LNCAP (cell line): Measurements from ENCODE around the gene KRTAP24-1.

Experiments
- TF ChIP-seq, protein P1 (sequence below): fragments of 450-650 bp; IDR thresholded peaks from 2 replicates; pipeline ENCODE4 v1.5.1; 2017; ENCODE audit warnings: mild to moderate bottlenecking

Gene KRTAP24-1

DNA sequence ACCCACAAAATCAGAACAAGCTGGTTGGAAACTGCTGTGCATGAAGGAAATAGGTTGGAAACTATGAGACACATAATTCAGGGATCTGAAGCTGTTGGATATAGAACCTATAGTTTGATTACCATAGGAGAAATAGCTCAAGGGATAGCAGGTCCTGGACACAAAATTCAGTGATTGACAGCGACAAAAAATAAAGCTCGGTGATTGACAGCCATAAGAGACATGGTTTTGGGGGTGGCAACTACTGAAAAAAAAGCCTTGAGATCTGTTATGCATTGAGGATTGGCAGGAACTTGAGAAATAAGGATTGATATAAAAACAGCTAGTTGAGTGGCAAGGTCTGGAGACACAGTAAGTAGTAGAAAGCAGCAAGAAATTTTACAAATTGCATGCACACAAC is 6.5 kb upstream of the KRTAP24-1 start, which contains the start of gene KRTAP25-1:
Gene KRTAP25-1, minus strand, starts transcription at position 300 of the 400 bp plus-strand sequence. Its CDS starts 24 bp downstream, at position 276.
- TF ChIP-seq, protein P1, sequence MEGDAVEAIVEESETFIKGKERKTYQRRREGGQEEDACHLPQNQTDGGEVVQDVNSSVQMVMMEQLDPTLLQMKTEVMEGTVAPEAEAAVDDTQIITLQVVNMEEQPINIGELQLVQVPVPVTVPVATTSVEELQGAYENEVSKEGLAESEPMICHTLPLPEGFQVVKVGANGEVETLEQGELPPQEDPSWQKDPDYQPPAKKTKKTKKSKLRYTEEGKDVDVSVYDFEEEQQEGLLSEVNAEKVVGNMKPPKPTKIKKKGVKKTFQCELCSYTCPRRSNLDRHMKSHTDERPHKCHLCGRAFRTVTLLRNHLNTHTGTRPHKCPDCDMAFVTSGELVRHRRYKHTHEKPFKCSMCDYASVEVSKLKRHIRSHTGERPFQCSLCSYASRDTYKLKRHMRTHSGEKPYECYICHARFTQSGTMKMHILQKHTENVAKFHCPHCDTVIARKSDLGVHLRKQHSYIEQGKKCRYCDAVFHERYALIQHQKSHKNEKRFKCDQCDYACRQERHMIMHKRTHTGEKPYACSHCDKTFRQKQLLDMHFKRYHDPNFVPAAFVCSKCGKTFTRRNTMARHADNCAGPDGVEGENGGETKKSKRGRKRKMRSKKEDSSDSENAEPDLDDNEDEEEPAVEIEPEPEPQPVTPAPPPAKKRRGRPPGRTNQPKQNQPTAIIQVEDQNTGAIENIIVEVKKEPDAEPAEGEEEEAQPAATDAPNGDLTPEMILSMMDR = no peak

DNA sequence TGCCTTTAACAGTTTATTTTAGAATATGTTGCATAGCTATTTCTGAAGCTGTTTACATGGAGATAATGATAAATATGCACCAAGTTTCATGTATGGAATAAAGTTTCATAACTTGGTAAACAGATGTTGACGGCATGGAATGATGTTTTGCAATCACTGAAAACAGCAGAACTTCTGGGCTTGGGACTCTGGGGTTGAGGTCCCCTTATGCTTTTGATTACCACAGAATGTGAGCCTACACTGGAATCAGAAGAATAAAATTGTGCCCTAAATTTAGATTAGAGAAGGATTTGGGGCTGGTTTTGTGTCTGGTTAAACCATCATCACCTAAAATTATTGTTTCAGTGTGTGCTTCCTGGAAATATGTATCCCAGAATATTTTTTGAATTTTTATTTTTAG is 11.1 kb downstream of the KRTAP24-1 start:
- TF ChIP-seq, protein P1 = no peak

DNA sequence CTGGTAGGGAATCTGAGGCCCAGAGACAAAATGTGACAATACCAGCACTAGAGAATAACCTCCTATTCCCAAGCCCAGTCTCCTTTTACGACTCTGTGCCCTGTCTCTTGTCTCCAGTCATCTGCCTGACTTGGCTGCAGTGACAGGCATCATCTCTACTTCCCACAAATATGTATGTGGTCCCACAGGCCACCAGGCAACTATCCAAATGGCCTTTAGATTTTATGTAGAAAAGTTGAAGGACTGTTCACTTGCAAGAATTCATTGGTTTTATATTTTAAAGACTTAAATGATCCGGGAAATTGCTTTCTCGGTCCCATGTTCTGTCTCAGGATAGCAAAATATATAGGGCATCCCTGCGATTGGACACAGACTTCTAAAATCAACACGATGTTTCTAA is 11.6 kb downstream of the KRTAP24-1 start:
- TF ChIP-seq, protein P1 = no peak

DNA sequence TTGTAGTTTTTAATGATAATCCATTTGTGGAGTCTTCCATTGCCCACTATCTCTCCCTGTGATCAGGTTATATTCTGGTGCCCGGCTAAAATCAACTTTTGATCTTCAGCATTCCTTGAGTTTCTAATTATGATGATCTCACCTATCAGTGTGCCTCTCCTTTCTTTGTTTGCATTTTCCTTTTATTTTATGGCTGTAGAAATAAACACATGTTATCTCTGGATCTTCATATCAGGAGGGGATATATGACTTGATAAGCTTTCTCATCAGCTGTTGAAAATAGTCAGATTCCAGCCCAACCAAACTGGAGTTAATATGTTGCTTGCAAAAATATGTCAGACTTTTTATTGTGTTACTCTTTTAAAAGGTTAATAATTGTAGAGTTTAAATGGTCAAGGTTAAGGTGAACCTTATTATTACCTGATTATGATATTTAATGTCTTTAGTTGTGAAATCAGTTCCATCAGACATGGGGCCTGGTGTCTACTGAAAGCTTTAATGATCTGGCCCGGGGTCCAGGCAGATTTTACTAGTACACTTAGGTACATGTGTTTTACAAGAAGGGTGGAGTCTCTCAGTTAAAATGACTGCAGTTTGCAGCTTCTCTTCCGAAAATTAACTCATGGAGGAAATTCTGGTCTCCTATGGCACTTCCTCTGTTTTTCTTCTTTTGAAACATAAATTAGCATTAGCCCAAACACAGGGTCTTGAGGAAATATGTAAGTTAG is 12.8 kb downstream of the KRTAP24-1 start:
- TF ChIP-seq, protein P1 = no peak

GRCh38 chr21:30268608-30269197 is 14.0 kb downstream of the KRTAP24-1 start:
- TF ChIP-seq, protein P1 = peak; percentile 46; the same call in 1 of the 2 replicates

DNA sequence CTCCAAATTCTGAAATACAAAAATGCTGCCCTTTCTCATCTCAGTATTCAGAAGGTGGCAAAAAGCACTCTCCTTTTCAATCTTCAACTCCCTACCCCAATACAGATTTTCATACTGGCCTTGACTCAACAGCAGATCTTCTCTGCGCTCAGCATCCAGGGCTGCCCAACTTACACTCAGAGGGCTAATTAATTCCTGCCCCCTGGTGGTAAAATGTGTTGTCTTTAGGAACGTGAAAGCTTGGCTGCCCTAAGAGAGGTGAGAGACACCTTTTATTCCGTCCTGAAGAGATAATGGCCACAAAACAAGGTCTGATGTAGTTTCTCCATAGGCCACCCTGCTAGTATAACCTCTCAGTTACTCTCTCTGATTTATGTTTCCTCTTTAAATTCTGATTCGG is 25.0 kb downstream of the KRTAP24-1 start:
- TF ChIP-seq, protein P1 = peak; percentile 55

DNA sequence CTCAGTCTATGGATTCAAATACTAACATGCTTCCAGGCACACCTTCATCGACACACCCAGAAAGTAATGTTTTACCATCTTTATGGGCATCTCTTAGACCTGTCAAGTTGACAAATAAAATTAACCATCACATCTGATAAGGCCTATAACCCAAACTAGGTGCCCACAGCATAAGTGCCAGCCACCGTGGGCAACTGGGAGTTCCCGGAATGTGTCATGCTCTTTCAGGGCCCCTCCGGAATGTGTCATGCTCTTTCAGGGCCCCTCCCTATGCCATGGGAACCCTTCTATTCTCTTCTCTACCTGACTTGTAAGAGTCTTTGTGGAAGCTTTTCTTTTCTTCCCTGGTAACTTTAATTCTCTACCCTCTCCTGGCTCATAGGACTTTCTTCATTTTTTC is 26.6 kb downstream of the KRTAP24-1 start:
- TF ChIP-seq, protein P1 = no peak
